ENCODE results near the gene BCL2L14. TPM values are rescaled to one million over a fixed set of nuclear protein-coding genes. Genes with fewer than 3 reads are reported as not detected.

Gene BCL2L14
- total and polyA plus RNA-seq, 9 of the 15 experiments (the other 6 are each of a cell fraction or from before 2014, with no cell fraction given): not detected

- no peak for TF ChIP-seq ZNF609 (CRISPR knock-in tag; IDR thresholded peaks at IDR 0.05; ENCODE audit: borderline replicate concordance)
- TF ChIP-seq NFE2L1 (tag; IDR thresholded peaks at IDR 0.05; ENCODE audit: borderline replicate concordance, low read depth): no peak
- no peak for TF ChIP-seq ILF3 (IDR thresholded peaks at IDR 0.05; ENCODE audit: borderline replicate concordance)
- TF ChIP-seq ADNP (tag; IDR thresholded peaks at IDR 0.05): no peak
Observed at GRCh38 chr12:12048714-12049113, 22.0 kb upstream of the BCL2L14 start (continued).

- no peak overlapping the region for H2AFZ ChIP-seq (ENCODE audit: low read depth, low read length)
- H3K9me3 ChIP-seq (replicated peaks; ENCODE audit: control insufficient read depth, insufficient read depth, low read depth, low read length): no peaks in the 10 kb centered on the region
- no peaks in the 10 kb centered on the region; a peak in 1 of 5 replicates for H3K4me1 ChIP-seq (replicated peaks in 1 of 2; ENCODE audit: control insufficient read depth in 2 of 2, insufficient read depth in 2 of 2, low read length in 2 of 2)
- no peaks in the 10 kb centered on the region for H4K20me1 ChIP-seq (replicated peaks; ENCODE audit: control insufficient read depth, insufficient read depth, low read length)
- no peaks in the 10 kb centered on the region for H3K79me2 ChIP-seq (ENCODE audit: control insufficient read depth, insufficient read depth, low read length)
- ATAC-seq (no peak), DNase-seq (ENCODE audit: extremely low read depth in 1 of 4, low spot score in 3 of 4) (no peak), FAIRE-seq (no peak)
- ChIA-PET CTCF (ENCODE audit: low intra/inter-chr PET ratio) (no interaction called here), POLR2A (no interaction called here)
- no peaks in the 10 kb centered on the region for H3K36me3 ChIP-seq (ENCODE audit: control insufficient read depth, insufficient read depth, low read length)
- WGBS (ENCODE audit: insufficient coverage, low coverage, missing lambda C conversion rate): 10% methylated on average over 4 of the region's 4 CpGs
- no peaks in the 10 kb centered on the region for H3K9me1 ChIP-seq (ENCODE audit: control insufficient read depth, insufficient read depth, low read length)
- intact Hi-C loops (cut with micrococcal nuclease) (no loop called here), in situ Hi-C loops (cut with MboI) (no loop called here)
- no TSS peak for BruUV-seq (replicated peaks)
- H3K4me2 ChIP-seq (ENCODE audit: insufficient read depth, low read length): no peak overlapping the region
- H3K9ac ChIP-seq (ENCODE audit: insufficient read depth in 1 of 2, low read depth in 2 of 2, low read length in 2 of 2): no peak overlapping the region
- no peak overlapping the region for H3K4me3 ChIP-seq
- H3K27ac ChIP-seq (ENCODE audit: extremely low read depth, low read depth, low read length): no peak overlapping the region
- H3K27me3 ChIP-seq (ENCODE audit: control insufficient read depth in 2 of 2, insufficient read depth in 2 of 2, low read length in 2 of 2): peaks cover 5 to 25% of the 10 kb centered on the region in 2 experiments; a peak in 3 of 5 replicates
- TF ChIP-seq ZNF133 (CRISPR knock-in tag; IDR thresholded peaks at IDR 0.05) (no peak), FOXP1 (CRISPR knock-in tag; IDR thresholded peaks at IDR 0.05) (no peak), ZNF3 (CRISPR knock-in tag; IDR thresholded peaks at IDR 0.05) (no peak), HMGXB4 (CRISPR knock-in tag; IDR thresholded peaks at IDR 0.05) (no peak), CBX3 (IDR thresholded peaks at IDR 0.05; ENCODE audit: borderline replicate concordance in 1 of 2, low read length in 2 of 2) (no peak), SREBF1 (IDR thresholded peaks at IDR 0.05; ENCODE audit: borderline replicate concordance, low read depth, low read length) (no peak), JUNB (CRISPR knock-in tag; conservative IDR thresholded peaks at IDR 0.05) (no peak), TCF7L2 (IDR thresholded peaks at IDR 0.05; ENCODE audit: low read depth, low read length) (no peak), NCOR1 (IDR thresholded peaks at IDR 0.05) (no peak), NCOA6 (IDR thresholded peaks at IDR 0.05) (no peak), XRCC3 (IDR thresholded peaks at IDR 0.05) (no peak)
Observed at GRCh38 chr12:12051668-12052067, 19.1 kb upstream of the BCL2L14 start.

Data from K562 (cell line).